C1 segment of cervical spinal cord (tissue), 14 donors: ENCODE data around the gene FLOT2.
"Not testable (repeated sequence)": the region's sequence is repeated elsewhere in the genome, so short reads cannot be mapped to it uniquely, and the experiment has no call there.

Experiments
- DNase-seq, 14 donors: peaks; one replicate each; lab custom pipeline; 2025; lab: John Stamatoyannopoulos, UW

FLOT2 gene

GRCh38 chr17:28896884-28897768, at the start of gene FLOT2:
Gene FLOT2, minus strand, starts transcription at chr17:28897733. Its CDS starts 159 bp downstream, at chr17:28897574.
- peak in 12 of 14 donors; percentile 21 to 83 (median 44) for DNase-seq

- no peak for DNase-seq
These were observed 48.7 kb upstream of the FLOT2 start for GRCh38 chr17:28946239-28946638.

- DNase-seq: peak in 1 of 14 donors; percentile 53
These were observed 47.6 kb upstream of the FLOT2 start for GRCh38 chr17:28944862-28945741.

DNA sequence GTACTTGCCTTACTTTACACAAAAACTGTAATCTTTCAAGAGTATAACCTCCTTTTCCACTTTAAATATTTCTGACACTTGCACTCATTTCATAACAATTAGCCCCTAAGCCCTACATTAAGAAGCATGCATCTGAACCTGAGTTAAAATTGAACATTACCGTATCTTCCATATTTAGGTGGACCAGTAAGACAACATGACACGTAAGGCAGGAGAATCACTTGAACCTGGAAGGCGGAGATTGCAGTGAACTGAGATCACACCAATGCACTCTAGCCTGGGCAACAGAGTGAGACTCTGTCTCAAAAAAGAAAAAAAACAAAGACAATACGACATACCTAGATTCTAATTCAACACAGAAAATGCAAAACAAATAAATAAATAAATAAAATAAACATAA, 46.8 kb upstream of the FLOT2 start:
- no peak for DNase-seq

- no peak for DNase-seq
These were observed 45.4 kb upstream of the FLOT2 start for GRCh38 chr17:28942925-28943324.

GRCh38 chr17:28941251-28941650, 43.7 kb upstream of the FLOT2 start:
- DNase-seq: no peak

- peak in 4 of 14 donors; percentile 3 to 30 (median 13) for DNase-seq
These were observed 43.1 kb upstream of the FLOT2 start for GRCh38 chr17:28940675-28941074.

DNA sequence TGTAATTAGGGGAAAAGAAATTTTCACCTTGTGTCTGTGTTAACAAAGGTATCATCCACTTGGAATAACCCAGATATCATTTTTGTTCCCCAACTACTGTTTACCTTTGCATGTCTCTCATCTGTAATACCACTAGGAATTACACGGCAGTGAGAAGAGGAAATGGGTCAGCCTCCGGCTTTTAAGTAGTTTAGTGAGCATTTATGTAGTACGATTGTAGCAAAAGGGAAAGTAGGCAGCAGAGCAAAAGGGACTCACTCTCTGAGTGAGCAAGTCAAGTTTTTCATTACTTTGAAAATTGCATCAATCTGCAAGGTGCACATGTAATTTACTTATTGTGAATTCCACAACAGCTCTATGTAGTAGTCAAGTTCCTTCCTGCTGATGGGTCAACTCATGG, 42.6 kb upstream of the FLOT2 start:
- no peak for DNase-seq

DNA sequence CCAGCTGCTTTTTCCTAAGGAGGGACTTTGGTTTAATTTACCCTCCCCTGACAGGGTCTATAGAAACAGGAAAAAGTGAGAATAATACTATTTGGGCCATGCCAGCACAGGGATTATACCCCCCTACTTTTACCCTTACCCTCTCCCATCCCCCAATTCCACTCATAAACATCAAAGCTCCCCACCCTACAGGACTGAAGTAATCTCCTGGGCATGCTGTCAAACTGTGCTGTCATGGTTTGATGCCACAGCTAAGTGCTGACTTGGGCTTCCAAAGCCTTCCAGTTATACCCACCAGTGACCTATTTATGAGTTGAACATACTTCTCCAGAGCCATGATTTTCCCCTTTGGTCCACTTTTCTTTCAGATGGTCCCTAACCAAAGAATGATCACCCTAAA, 41.0 kb upstream of the FLOT2 start:
- peak in 2 of 14 donors; percentile 15 to 34 for DNase-seq

GRCh38 chr17:28937044-28937729, 39.7 kb upstream of the FLOT2 start:
- peak in 10 of 14 donors; percentile 3 to 51 (median 34) for DNase-seq

- DNase-seq: no peak
These were observed 38.4 kb upstream of the FLOT2 start for GRCh38 chr17:28935744-28936460.

DNA sequence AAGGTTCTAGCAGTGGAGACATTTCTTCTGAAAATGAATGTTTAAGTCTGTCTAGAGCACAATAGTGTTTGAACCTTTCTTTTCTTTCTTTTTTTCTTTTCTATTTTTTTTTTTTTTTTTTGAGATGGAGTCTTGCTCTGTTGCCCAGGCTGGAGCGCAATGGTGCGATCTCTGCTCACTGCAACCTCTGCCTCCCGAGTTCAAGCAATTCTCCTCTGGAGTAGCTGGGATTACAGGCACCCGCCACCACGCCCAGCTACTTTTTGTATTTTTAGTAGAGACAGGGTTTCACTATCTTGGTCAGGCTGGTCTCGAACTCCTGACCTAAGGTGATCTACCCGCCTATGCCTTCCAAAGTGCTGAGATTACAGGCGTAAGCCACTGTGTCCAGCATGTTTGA, 37.0 kb upstream of the FLOT2 start:
- DNase-seq: not testable (repeated sequence)

- no peak for DNase-seq
These were observed 32.3 kb upstream of the FLOT2 start for GRCh38 chr17:28929787-28930186.

DNA sequence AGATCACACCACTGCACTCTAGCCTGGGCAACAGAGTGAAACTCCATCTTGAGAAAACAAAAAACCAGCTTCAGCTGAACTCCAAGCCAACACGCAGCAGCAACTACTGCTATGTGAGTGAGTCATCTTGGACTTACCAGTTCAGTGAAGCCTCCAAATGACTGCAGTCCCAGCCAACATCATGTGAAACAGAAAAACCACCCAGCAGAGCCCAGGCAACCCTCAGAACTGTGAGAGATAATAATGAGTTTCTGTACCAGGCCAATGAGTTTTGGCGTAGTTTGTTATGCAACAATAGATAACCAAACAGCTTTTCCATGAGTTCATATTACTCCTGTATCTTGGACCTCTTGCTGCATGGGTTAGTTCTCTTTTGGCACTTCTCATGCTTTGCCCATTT, 30.5 kb upstream of the FLOT2 start:
- DNase-seq: no peak

DNA sequence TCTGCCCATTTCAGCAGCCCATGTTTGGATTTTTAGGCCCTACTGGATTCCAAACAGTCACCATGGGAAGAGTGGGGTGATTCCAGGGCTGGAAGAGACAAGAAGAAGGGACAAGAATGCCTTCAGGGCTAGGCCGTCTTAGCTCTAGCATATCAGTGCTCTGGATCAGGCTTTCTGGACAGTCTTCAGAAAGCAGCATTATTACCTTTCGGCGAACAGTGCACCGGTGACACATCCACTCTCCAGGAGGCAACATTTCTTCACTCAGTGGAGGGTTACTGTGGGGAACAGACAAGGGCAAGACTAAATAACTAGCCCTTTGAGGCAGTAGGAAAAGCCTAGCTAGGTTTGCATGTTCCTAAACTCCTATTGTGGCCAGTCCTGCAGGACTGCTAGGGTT, 29.3 kb upstream of the FLOT2 start:
- no peak for DNase-seq

GRCh38 chr17:28926366-28926765, 28.8 kb upstream of the FLOT2 start:
- DNase-seq: no peak

- DNase-seq: no peak
These were observed 28.4 kb upstream of the FLOT2 start for GRCh38 chr17:28925912-28926365.

GRCh38 chr17:28920201-28920600, 22.7 kb upstream of the FLOT2 start:
- DNase-seq: no peak

DNA sequence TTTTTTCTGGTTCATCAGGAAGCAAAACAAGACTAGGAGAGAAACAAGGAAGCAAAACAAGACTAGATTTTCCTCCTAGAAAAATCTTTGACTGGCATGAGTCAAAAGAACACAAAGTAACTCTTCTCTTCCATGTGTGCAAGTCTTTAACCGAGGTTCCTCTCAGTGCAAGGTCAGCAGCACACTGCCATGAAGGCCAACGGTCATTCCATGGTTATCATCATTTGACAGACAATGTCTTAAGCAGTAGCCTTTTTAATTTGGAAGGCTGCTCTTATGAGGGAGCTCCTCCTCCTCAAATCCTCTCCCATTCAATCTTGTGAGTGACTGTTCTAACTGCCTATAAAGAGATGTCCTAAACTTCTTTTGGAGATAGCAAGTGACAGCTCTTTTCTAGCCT, 20.8 kb upstream of the FLOT2 start:
- DNase-seq: no peak

DNA sequence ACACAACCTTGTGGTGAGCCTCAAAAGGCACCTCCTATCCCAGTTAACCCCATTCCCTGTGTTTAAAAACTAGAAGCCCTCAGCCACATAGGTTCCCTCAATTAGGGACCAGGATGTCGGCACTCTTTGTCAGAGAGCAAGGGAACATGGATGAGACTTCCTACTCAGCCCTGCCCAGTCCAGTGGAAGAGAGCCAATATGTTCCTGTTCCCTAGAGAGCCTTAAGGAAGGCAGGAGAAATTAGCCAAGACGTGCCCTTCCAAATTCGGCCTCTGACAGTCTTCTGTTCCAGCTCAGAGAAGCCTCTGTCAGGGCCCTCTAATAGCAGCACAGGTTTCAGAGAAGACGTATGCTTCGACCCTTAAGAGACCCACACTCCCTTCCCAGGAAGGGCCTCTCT, 19.9 kb upstream of the FLOT2 start:
- DNase-seq: no peak

DNA sequence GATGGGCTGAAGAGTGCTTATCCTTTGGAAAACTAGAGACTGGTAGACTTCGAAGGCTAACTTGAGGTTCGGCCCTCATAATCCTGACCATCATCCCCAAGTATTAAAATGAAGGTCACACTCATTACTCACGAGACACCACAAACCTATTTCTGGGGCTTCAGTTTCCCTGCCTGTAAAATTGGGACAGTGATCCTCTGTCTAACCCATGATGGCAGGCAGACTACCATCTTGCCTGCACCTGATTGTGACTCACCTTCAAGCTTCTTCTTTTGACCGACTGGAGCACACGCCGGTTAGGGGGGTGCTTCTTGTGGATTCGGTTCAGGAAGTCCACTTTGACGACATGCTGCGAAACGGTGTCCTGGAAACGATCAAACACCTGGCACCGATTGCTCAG, 19.5 kb upstream of the FLOT2 start:
- DNase-seq: no peak
